Measurements from ENCODE around the gene DDX39B. TPM values are rescaled to one million over a fixed set of nuclear protein-coding genes. Genes with fewer than 3 reads are reported as not detected.

Gene DDX39B

GRCh38 chr6:31485055-31485454, 56.7 kb downstream of the DDX39B start:
- no peaks in the 10 kb centered on the region for H3K36me3 ChIP-seq (ENCODE audit: control insufficient read depth, insufficient read depth, low read length)
- no peaks in the 10 kb centered on the region for H3K79me1 ChIP-seq (ENCODE audit: low read length)
- no peak overlapping the region for H2AK5ac ChIP-seq (ENCODE audit: low read length)
- no peaks in the 10 kb centered on the region for H3K79me2 ChIP-seq (ENCODE audit: control insufficient read depth, insufficient read depth, low read length)
- H4K8ac ChIP-seq (ENCODE audit: low read depth, low read length): no peak overlapping the region
- H2BK15ac ChIP-seq (replicated peaks; ENCODE audit: low read depth): no peak overlapping the region
- no peak overlapping the region for H3K4ac ChIP-seq (ENCODE audit: low read depth, low read length)
- no peak overlapping the region for H4K5ac ChIP-seq (ENCODE audit: low read length)
- H3K56ac ChIP-seq (ENCODE audit: low read length): no peak overlapping the region
- no peak overlapping the region for H3K9ac ChIP-seq (ENCODE audit: low read length)
- H3K4me3 ChIP-seq (ENCODE audit: low read length): no peak overlapping the region
- H2BK120ac ChIP-seq (ENCODE audit: low read depth, low read length): no peak overlapping the region
- no peaks in the 10 kb centered on the region for H3K27me3 ChIP-seq (ENCODE audit: insufficient read depth, low read length, poor library complexity)
- no peak overlapping the region for H3K23ac ChIP-seq (ENCODE audit: low read length)
- H3K27ac ChIP-seq (ENCODE audit: low read depth, low read length): no peak overlapping the region
- H3K4me1 ChIP-seq (ENCODE audit: control insufficient read depth, low read depth, low read length): no peaks in the 10 kb centered on the region
- WGBS (ENCODE audit: extremely low coverage, insufficient coverage, low lambda C conversion rate): no CpG with 5 or more reads among the region's 1 CpG
- H2BK5ac ChIP-seq (ENCODE audit: low read length): no peak overlapping the region
- no peak overlapping the region for H3K4me2 ChIP-seq (ENCODE audit: low read length)
- no peak for DNase-seq
- no peak overlapping the region for H3K18ac ChIP-seq (ENCODE audit: low read length)

GRCh38 chr6:31483392-31483791, 58.4 kb downstream of the DDX39B start:
- Histone ChIP-seq H4K8ac (ENCODE audit: low read depth, low read length) (no peak overlapping the region), H3K79me2 (ENCODE audit: control insufficient read depth, insufficient read depth, low read length) (no peaks in the 10 kb centered on the region)
- DNase-seq: no peak

GRCh38 chr6:31480574-31480973, 61.2 kb downstream of the DDX39B start:
- H3K23ac ChIP-seq (ENCODE audit: low read length): no peak overlapping the region
- no CpG with 5 or more reads among the region's 11 CpGs for WGBS (ENCODE audit: extremely low coverage, insufficient coverage, low lambda C conversion rate)
- H3K18ac ChIP-seq (ENCODE audit: low read length): no peak overlapping the region
- no peak overlapping the region for H4K5ac ChIP-seq (ENCODE audit: low read length)
- H2AK5ac ChIP-seq (ENCODE audit: low read length): no peak overlapping the region
- H3K27me3 ChIP-seq (ENCODE audit: insufficient read depth, low read length, poor library complexity): no peaks in the 10 kb centered on the region
- H3K27ac ChIP-seq (ENCODE audit: low read depth, low read length): no peak overlapping the region
- H4K8ac ChIP-seq (ENCODE audit: low read depth, low read length): no peak overlapping the region
- H2BK5ac ChIP-seq (ENCODE audit: low read length): no peak overlapping the region
- H3K56ac ChIP-seq (ENCODE audit: low read length): no peak overlapping the region
- H2BK120ac ChIP-seq (ENCODE audit: low read depth, low read length): no peak overlapping the region
- no peak overlapping the region for H3K4me2 ChIP-seq (ENCODE audit: low read length)
- H3K4ac ChIP-seq (ENCODE audit: low read depth, low read length): no peak overlapping the region
- no peak overlapping the region for H3K9ac ChIP-seq (ENCODE audit: low read length)
- no peak overlapping the region for H3K4me3 ChIP-seq (ENCODE audit: low read length)
- no peaks in the 10 kb centered on the region for H3K79me2 ChIP-seq (ENCODE audit: control insufficient read depth, insufficient read depth, low read length)
- no peaks in the 10 kb centered on the region for H3K79me1 ChIP-seq (ENCODE audit: low read length)
- no peak overlapping the region for H2BK15ac ChIP-seq (replicated peaks; ENCODE audit: low read depth)
- no peaks in the 10 kb centered on the region for H3K36me3 ChIP-seq (ENCODE audit: control insufficient read depth, insufficient read depth, low read length)
- no peaks in the 10 kb centered on the region for H3K4me1 ChIP-seq (ENCODE audit: control insufficient read depth, low read depth, low read length)
- no peak for DNase-seq

More at GRCh38 chr6:31483392-31483791, 58.4 kb downstream of the DDX39B start:
- Histone ChIP-seq H2BK5ac (ENCODE audit: low read length) (no peak overlapping the region), H3K56ac (ENCODE audit: low read length) (no peak overlapping the region), H2AK5ac (ENCODE audit: low read length) (no peak overlapping the region), H4K5ac (ENCODE audit: low read length) (no peak overlapping the region), H3K4me1 (ENCODE audit: control insufficient read depth, low read depth, low read length) (no peaks in the 10 kb centered on the region), H3K79me1 (ENCODE audit: low read length) (no peaks in the 10 kb centered on the region), H3K36me3 (ENCODE audit: control insufficient read depth, insufficient read depth, low read length) (no peaks in the 10 kb centered on the region), H3K18ac (ENCODE audit: low read length) (no peak overlapping the region), H3K9ac (ENCODE audit: low read length) (no peak overlapping the region), H2BK120ac (ENCODE audit: low read depth, low read length) (no peak overlapping the region), H3K4me2 (ENCODE audit: low read length) (no peak overlapping the region), H3K4me3 (ENCODE audit: low read length) (no peak overlapping the region), H3K27ac (ENCODE audit: low read depth, low read length) (no peak overlapping the region), H2BK15ac (replicated peaks; ENCODE audit: low read depth) (no peak overlapping the region), H3K27me3 (ENCODE audit: insufficient read depth, low read length, poor library complexity) (no peaks in the 10 kb centered on the region), H3K4ac (ENCODE audit: low read depth, low read length) (no peak overlapping the region), H3K23ac (ENCODE audit: low read length) (no peak overlapping the region)
- no CpG with 5 or more reads among the region's 2 CpGs for WGBS (ENCODE audit: extremely low coverage, insufficient coverage, low lambda C conversion rate)

Small RNAs within 50 kb of the gene (small RNA-seq; reads per million reads assigned to genes)
- not detected for gene AL663061.1 (ENCODE audit: insufficient read depth)
- not detected for gene RF00019 (ENCODE audit: insufficient read depth)
- gene SNORD117 (ENCODE audit: insufficient read depth): 96.0 reads per million, percentile 96 among the genes with 10 or more reads in this experiment
- not detected for gene SNORD84 (ENCODE audit: insufficient read depth)
